Right renal pelvis (tissue), 4 donors: ENCODE measurements around the gene EDEM3. TPM values are rescaled to one million over a fixed set of nuclear protein-coding genes. Genes with fewer than 3 reads are reported as not detected.
"Not testable (repeated sequence)": the region's sequence is repeated elsewhere in the genome, so short reads cannot be mapped to it uniquely, and the experiment has no call there.

Source experiments
- DNase-seq, 4 donors: peaks; one replicate each; pipeline ENCODE4 v3.0.0-alpha.2; 2013; ENCODE audit warnings: low read depth in 4 of 4, low spot score in 3 of 4, missing footprints in 1 of 4
- polyA plus RNA-seq, 4 donors: library from polyadenylated mRNA; unstranded; fragments of 120-200 nt; gene quantifications; one replicate each; pipeline ENCODE4 v1.2.1, GENCODE V29; 2013; ENCODE audit not compliant: insufficient read length in 4 of 4

The EDEM3 gene
- polyA plus RNA-seq, 4 donors: 32.3 to 40.3 (median 38.3) TPM

GRCh38 chr1:184680611-184681225 is 73.9 kb downstream of the EDEM3 start:
- not testable (repeated sequence) for DNase-seq

GRCh38 chr1:184679472-184679871 is 75.2 kb downstream of the EDEM3 start:
- DNase-seq: not testable (repeated sequence)

- no peak for DNase-seq
Observed at GRCh38 chr1:184677344-184677743, 77.3 kb downstream of the EDEM3 start.

- DNase-seq: no peak
Observed at GRCh38 chr1:184673305-184673704, 81.4 kb downstream of the EDEM3 start.

DNA sequence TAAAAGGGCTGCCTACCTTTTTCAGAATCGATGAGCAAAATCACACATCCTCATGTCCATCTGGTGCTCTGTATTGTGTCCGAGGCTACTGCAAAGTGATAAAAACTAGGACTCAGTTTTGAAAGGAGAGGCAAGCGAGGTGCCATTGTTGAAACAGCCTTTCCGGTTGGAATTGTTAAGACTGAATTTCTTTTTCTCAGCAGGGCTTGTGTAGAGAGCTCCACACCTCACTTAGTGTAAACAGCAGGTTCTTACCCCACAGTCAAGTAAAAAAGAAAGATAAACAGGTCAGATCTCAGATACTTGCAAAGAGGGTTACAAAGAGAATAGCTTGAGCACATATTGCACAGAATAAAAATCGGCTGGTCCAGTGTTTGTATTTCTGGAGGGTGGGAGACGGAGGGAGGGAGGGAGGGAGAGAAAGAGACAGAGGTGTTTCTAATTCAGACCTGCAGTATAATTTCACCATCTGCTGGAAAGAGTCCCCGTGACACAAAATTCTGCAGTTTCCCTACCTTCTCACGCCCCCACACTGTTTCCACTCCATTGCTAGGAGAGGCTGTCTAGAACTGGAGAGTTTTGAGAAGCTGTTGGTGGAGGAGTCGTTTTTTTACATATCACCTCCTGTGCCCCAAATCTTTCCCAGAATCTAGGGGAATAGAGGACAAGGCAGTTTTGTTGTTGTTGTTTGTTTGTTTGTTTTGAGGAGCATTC is 82.5 kb downstream of the EDEM3 start:
- DNase-seq: no peak

DNA sequence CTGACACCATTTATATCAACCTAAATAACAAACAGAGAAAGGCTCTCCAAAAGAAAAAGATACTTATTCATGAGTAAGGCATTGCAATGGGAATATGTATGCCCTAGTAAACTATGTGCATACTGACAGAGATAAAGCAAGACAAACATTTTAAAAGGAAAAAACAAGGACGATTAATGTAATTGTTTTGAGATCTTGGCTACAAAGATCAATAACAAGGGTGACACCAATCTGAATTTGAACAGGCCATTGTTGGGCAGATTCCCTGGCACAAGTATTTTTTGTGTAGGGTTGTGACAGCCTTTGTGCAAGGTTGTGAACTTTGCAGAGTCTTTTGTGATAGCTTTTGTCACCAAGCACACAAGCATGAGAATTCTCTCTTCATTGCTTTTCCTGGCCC is 85.3 kb downstream of the EDEM3 start:
- DNase-seq: no peak

DNA sequence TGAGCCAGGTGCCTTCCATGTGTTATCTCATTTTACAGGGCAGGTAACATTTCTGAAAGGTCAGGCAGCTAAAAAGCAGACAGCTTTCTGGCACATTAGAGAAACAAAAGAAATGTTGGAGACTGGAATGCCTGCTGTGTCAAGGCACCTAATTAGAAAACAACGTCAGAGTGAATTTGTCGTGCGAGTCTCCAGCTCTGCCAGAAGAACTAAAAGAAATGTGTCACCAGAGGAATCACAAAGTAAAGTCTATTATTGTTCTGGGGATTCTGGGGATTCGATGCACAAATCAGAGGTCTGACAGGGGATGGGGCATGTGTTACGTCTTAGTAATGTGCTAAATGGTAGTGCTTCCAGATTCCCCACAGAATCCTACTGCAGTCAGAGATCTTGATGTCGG is 89.3 kb downstream of the EDEM3 start:
- no peak for DNase-seq

DNA sequence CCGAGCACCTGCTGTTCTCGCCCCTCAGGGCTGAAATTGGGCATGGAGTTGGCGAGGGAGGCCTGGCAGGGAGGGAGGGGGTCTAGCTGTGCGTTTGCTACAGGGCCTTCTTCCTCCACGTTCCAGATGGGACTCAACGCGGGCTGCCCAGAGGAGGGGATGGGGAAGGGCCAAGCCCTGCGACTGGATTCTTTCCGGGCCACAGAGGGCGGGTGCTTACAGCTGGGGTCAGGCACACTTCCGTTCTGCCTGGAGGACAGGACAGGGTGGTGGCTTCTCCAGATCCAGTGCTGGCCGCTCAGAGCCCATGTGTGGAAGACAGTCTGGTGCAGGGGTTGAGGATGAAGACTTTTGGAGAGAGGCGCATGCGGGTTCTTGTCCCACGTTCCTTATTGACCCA is 90.0 kb downstream of the EDEM3 start:
- DNase-seq: no peak

DNA sequence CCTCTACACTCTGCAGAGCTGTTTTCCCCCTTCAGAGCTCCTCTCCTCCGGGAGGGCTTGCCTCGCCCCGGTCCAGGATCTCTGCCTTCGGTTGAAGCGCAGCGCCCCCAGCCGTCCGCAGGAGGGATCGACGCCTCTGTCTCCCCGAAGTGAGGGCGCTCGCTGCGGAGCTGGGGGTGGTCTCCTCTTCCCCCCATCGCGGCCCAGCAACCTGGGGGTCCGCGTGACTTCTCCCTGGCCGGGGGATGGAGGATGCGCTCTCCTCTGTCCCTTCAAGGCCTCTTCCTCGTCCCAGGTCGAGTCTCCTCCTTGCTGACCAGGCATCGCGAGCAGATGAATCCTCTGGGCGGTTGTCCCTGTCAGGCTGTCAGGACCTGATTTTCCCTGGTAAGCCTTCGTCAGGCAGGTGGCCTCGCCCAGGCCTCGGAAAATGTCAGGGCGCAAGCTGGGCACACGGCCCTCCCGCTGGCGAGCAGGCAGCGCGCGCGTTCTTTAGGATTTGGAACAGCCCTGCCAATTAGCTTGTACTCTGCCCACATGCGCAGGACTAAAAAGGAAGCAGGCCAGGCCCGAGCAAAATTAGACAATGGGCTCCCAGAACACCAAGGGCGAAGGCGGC is 90.5 kb downstream of the EDEM3 start:
- peak; percentile 47 to 70 (median 64) for DNase-seq

GRCh38 chr1:184661801-184662200 is 92.9 kb downstream of the EDEM3 start:
- DNase-seq: no peak

DNA sequence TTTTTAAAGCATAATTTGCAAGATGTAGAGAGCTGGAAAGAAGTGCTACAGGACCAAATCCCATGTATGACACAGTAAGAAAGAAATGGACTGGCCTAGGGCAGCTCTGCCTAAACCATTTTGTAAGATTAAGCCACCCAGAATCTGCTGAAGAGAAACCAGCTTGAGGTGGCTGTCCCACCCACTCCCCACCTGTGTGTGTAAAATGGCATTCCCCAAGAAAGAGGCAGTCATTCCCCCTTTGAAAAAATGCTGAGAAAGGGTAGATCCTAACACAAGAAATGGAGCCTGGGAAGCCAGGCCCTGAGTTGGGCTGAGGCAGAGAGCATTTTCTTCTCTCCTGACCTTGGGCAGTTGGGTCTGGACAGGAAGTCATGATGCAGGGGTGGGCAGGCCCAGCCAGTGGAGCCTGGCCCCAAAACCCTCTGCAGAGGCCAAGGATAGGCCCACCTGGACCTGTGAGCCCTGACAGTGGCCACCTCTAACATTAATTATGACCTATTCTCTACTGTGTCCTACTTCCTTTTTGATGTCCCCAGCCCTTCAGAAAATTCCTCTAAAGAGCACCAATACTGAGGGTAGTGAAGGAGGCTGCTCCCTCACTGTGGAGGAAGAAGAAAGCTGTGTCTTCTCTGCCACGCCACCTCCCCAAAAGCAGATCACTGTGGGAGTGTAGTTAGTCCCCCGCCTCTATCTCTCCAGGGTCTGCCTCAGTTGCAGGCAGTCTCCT is 94.0 kb downstream of the EDEM3 start:
- DNase-seq: no peak

GRCh38 chr1:184658055-184658454 is 96.6 kb downstream of the EDEM3 start:
- no peak for DNase-seq

DNA sequence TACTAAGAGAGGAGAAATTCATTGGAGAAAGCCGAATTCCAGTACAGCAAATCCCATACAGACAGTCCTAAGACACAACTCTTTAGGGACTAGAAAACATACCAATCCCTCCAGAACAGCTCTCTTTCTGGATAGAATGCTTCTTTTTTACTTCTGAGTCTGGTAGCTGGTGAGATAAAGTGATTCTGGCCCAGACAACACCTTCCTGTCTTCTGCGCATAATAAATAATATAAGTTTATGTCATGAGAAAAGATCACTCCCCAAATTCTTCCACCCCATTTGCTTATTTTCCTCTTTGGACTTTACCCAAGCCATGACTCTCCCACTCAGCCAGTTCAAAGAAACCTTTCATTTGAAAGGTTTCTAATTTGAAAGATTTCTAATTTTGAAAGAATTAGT is 98.4 kb downstream of the EDEM3 start:
- no peak for DNase-seq

DNA sequence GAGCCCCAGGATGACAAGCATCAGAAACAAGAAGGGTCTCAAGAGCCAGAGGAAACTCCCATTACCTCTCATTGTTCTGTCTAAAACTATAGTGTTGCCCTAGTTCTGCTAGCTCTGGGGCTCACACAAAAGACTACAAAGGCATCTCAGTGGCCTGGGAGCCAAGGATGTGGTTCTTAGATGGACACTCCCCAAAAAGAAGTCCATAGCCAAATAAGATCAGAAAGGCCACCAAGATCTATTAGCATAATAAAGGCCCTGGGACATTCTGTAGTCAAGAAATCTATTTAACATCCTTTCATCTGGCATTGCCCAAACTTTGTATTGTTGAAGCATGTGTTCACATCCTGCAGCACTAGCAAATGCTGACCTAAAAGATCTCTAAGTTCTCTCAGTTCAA is 99.5 kb downstream of the EDEM3 start:
- no peak for DNase-seq

GRCh38 chr1:184650177-184650866 is 104.3 kb downstream of the EDEM3 start:
- DNase-seq: no peak

DNA sequence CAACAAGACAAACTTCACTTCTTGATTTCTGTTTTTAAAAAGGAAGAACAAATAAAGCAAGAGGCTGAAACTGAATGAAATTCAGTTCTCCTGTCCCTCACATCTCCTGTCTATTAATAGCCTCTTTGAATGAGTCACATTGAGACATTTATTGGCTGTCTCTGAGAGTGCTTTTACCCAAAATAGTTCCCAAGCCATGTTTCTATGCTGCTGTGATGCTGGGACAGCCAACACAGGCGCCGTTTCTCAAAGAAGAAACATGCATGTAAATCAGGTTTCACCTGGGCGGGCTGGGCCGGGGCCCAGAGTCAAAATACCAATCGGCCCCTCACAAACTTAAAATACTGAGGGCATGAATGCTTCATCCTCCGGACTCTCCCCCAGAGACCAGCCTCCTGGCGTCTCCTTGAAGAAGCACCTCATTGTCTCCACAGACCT is 105.2 kb downstream of the EDEM3 start:
- no peak for DNase-seq

- DNase-seq: no peak
Observed at GRCh38 chr1:184648856-184649201, 105.8 kb downstream of the EDEM3 start.

GRCh38 chr1:184648160-184648855 is 106.3 kb downstream of the EDEM3 start:
- DNase-seq: no peak

- no peak for DNase-seq
Observed at GRCh38 chr1:184647471-184647870, 107.2 kb downstream of the EDEM3 start.

DNA sequence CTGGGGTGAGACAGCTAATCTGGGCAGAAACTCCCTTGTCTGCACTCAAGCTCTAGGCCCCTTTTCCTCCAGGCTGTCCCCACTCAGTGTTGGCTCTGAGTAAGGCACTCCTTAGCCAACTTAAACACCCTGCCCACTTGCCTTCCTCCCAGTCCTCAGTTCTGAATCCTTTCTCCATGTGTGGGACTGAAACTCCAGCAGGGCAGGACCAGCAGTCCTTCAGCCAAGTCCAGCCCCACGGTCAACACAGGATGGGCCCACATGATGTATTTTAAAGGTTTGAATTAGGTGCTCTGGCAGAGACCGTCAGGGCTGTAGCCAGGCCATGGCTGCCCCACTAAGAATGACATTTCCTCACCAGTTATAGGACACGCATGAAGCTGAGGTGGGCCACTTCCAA is 107.8 kb downstream of the EDEM3 start:
- DNase-seq: no peak
